HepG2 (cell line): ENCODE measurements around the gene QKI. TPM values are rescaled to one million over a fixed set of nuclear protein-coding genes. Genes with fewer than 3 reads are reported as not detected.

ENCODE experiments used
- BRD4 ChIP-seq: sonication (generic); formaldehyde crosslinking; IDR thresholded peaks from 2 replicates; pipeline ENCODE4 v1.4.0; 2020; ENCODE audit warnings: missing genetic modification reagents
- ETV5 ChIP-seq: IDR thresholded peaks from 2 replicates; pipeline ENCODE4 v1.6.1; 2018; ENCODE audit warnings: missing biosample characterization, missing genetic modification reagents, inconsistent platforms, borderline replicate concordance
- ETV6 ChIP-seq: sonication (generic); formaldehyde crosslinking; conservative IDR thresholded peaks from 2 replicates; pipeline ENCODE4 v1.4.0; 2020; ENCODE audit warnings: missing genetic modification reagents
- GABPB1 ChIP-seq: IDR thresholded peaks from 2 replicates; pipeline ENCODE4 v1.6.1; 2016; ENCODE audit warnings: mild to moderate bottlenecking, missing genetic modification reagents, moderate library complexity, missing compliant biosample characterization
- GPBP1L1 ChIP-seq: sonication (generic); formaldehyde crosslinking; IDR thresholded peaks from 2 replicates; pipeline ENCODE4 v1.5.0; 2020; ENCODE audit warnings: mild to moderate bottlenecking, missing genetic modification reagents
- IKZF4 ChIP-seq: sonication (generic); formaldehyde crosslinking; IDR thresholded peaks from 2 replicates; pipeline ENCODE4 v1.5.1; 2020; ENCODE audit warnings: borderline replicate concordance, mild to moderate bottlenecking, low read depth, missing genetic modification reagents; ENCODE audit errors: not compliant biosample characterization
- KLF12 ChIP-seq: sonication (generic); formaldehyde crosslinking; IDR thresholded peaks from 2 replicates; pipeline ENCODE4 v1.4.0; 2020; ENCODE audit warnings: missing genetic modification reagents, borderline replicate concordance
- MED13 ChIP-seq: sonication (generic); formaldehyde crosslinking; IDR thresholded peaks from 2 replicates; pipeline ENCODE4 v1.5.0; 2020; ENCODE audit warnings: missing genetic modification reagents
- MEIS1 ChIP-seq: sonication (generic); formaldehyde crosslinking; IDR thresholded peaks from 2 replicates; pipeline ENCODE4 v1.9.0; 2021; ENCODE audit warnings: mild to moderate bottlenecking, missing genetic modification reagents, moderate library complexity, borderline replicate concordance
- NCOA2 ChIP-seq: sonication (generic); formaldehyde crosslinking; IDR thresholded peaks from 2 replicates; pipeline ENCODE4 v1.8.0; 2022; ENCODE audit warnings: inconsistent platforms
- NCOA5 ChIP-seq: sonication (generic); formaldehyde crosslinking; IDR thresholded peaks from 2 replicates; pipeline ENCODE4 v1.4.0; 2020; ENCODE audit warnings: missing genetic modification reagents
- ONECUT2 ChIP-seq: sonication (generic); formaldehyde crosslinking; IDR thresholded peaks from 2 replicates; pipeline ENCODE4 v1.4.0; 2020; ENCODE audit warnings: missing genetic modification reagents
- RFXAP ChIP-seq: sonication (generic); formaldehyde crosslinking; IDR thresholded peaks from 2 replicates; pipeline ENCODE4 v1.4.0; 2020; ENCODE audit warnings: missing genetic modification reagents, borderline replicate concordance
- SOX6 ChIP-seq, 2 experiments: fragments of 450-650 bp in 1 of 2; sonication (generic) in 1 of 2; formaldehyde crosslinking in 1 of 2; IDR thresholded peaks; 2 replicates each; pipeline versions ENCODE4 v1.4.0 to v1.6.1; 2017 to 2020; ENCODE audit warnings: antibody characterized with exemption in 1 of 2, mild to moderate bottlenecking in 1 of 2, missing genetic modification reagents in 1 of 2
- SP4 ChIP-seq: sonication (generic); formaldehyde crosslinking; IDR thresholded peaks from 2 replicates; pipeline ENCODE4 v1.8.1; 2023; ENCODE audit warnings: mild to moderate bottlenecking, missing genetic modification reagents
- TBX3 ChIP-seq: fragments of 450-650 bp; IDR thresholded peaks from 2 replicates; pipeline ENCODE4 v1.6.1; 2017; ENCODE audit warnings: antibody characterized with exemption, mild to moderate bottlenecking, inconsistent platforms, borderline replicate concordance
- THRA ChIP-seq: sonication (generic); formaldehyde crosslinking; IDR thresholded peaks from 2 replicates; pipeline ENCODE4 v1.4.0; 2020; ENCODE audit warnings: missing genetic modification reagents, borderline replicate concordance
- ZFP41 ChIP-seq: sonication (generic); formaldehyde crosslinking; IDR thresholded peaks from 2 replicates; pipeline ENCODE4 v1.4.0; 2020; ENCODE audit warnings: mild to moderate bottlenecking, missing genetic modification reagents, borderline replicate concordance
- ZFX ChIP-seq: sonication (generic); formaldehyde crosslinking; IDR thresholded peaks from 2 replicates; pipeline ENCODE4 v1.4.0; 2020; ENCODE audit warnings: mild to moderate bottlenecking, low read depth, missing genetic modification reagents, moderate library complexity
- ZNF224 ChIP-seq: sonication (generic); formaldehyde crosslinking; IDR thresholded peaks from 2 replicates; pipeline ENCODE4 v1.5.0; 2020; ENCODE audit warnings: mild to moderate bottlenecking, missing genetic modification reagents
- ZNF704 ChIP-seq: sonication (generic); formaldehyde crosslinking; IDR thresholded peaks from 2 replicates; pipeline ENCODE4 v1.8.1; 2023; ENCODE audit warnings: mild to moderate bottlenecking, inconsistent platforms, moderate library complexity, missing genetic modification reagents, borderline replicate concordance
- ZNF768 ChIP-seq: sonication (generic); formaldehyde crosslinking; IDR thresholded peaks from 2 replicates; pipeline ENCODE4 v1.4.0; 2020; ENCODE audit warnings: missing genetic modification reagents
- ZSCAN22 ChIP-seq: sonication (generic); formaldehyde crosslinking; IDR thresholded peaks from 2 replicates; pipeline ENCODE4 v1.4.0; 2020; ENCODE audit warnings: mild to moderate bottlenecking, missing genetic modification reagents
- ZXDC ChIP-seq: sonication (generic); formaldehyde crosslinking; IDR thresholded peaks from 2 replicates; pipeline ENCODE4 v1.5.0; 2020; ENCODE audit warnings: mild to moderate bottlenecking, missing genetic modification reagents
- polyA plus RNA-seq, 8 experiments: library from polyadenylated mRNA; depleted of rRNA in 3 of 8; stranded (reverse) in 7 of 8; unstranded in 1 of 8; fragments of >200 nt; fragmentation: Illumina TruSeq in 4 of 8; extraction: Trizol in 4 of 8; gene quantifications; 2 replicates each; pipeline versions ENCODE4 v1.2.1 to v1.2.3, GENCODE V29; 2011 to 2016; ENCODE audit warnings: low read depth in 4 of 8, missing spikeins in 1 of 8, mixed read lengths in 1 of 8; ENCODE audit not compliant: insufficient read depth in 1 of 8
- total RNA-seq, 5 experiments: library from RNA; depleted of rRNA; stranded (reverse); fragments of >200 nt; fragmentation: Illumina TruSeq; extraction: Trizol; gene quantifications; 2 replicates each; pipeline ENCODE4 v1.2.3, GENCODE V29; 2016; ENCODE audit warnings: low read depth in 1 of 5

The QKI gene
- total and polyA plus RNA-seq, 2 of the 13 experiments (the other 11 are each of a cell fraction or from before 2014, with no cell fraction given), result 136 to 137 TPM

- no peak for TF ChIP-seq ZNF704 (CRISPR knock-in tag)
- TF ChIP-seq ETV6 (CRISPR knock-in tag), result no peak
- TF ChIP-seq MED13 (CRISPR knock-in tag), result no peak
- no peak for TF ChIP-seq ZXDC (CRISPR knock-in tag)
- no peak for TF ChIP-seq ONECUT2
- no peak for TF ChIP-seq ETV5 (CRISPR knock-in tag)
- TF ChIP-seq SOX6 (IDR thresholded peaks at IDR 0.05), result no peak
- no peak for TF ChIP-seq SOX6 (CRISPR knock-in tag; IDR thresholded peaks at IDR 0.05)
- TF ChIP-seq RFXAP (CRISPR knock-in tag), result peak; percentile 17; the same call in 1 of the 2 replicates
- no peak for TF ChIP-seq GPBP1L1
- TF ChIP-seq ZNF224 (CRISPR knock-in tag), result no peak
- no peak for TF ChIP-seq THRA
- TF ChIP-seq BRD4 (CRISPR knock-in tag), result no peak
- TF ChIP-seq GABPB1 (CRISPR knock-in tag), result no peak
- TF ChIP-seq ZNF768 (CRISPR knock-in tag), result no peak
- peak; percentile 67; the same call in 1 of the 2 replicates for TF ChIP-seq KLF12 (CRISPR knock-in tag)
- no peak for TF ChIP-seq ZFP41 (CRISPR knock-in tag)
- no peak for TF ChIP-seq NCOA5
- TF ChIP-seq SP4, result no peak; the same call in 1 of the 2 replicates
- TF ChIP-seq TBX3, result no peak
- no peak for TF ChIP-seq MEIS1 (CRISPR knock-in tag)
- 0 out of 2 replicates have a peak, but pooled peaks have one; percentile 22 for TF ChIP-seq ZFX (CRISPR knock-in tag)
- no peak for TF ChIP-seq NCOA2 (CRISPR knock-in tag)
- TF ChIP-seq ZSCAN22 (CRISPR knock-in tag), result no peak
- peak; percentile 59 for TF ChIP-seq IKZF4 (CRISPR knock-in tag)
Measured at GRCh38 chr6:163414946-163415619, 565 bp downstream of the QKI start (continued).
